Measurements from ENCODE around the gene PHF2. TPM values are rescaled to one million over a fixed set of nuclear protein-coding genes. Genes with fewer than 3 reads are reported as not detected.

PHF2 gene
- total RNA-seq, 2 experiments from 2014 or later = 20.6 to 23.7 TPM

DNA sequence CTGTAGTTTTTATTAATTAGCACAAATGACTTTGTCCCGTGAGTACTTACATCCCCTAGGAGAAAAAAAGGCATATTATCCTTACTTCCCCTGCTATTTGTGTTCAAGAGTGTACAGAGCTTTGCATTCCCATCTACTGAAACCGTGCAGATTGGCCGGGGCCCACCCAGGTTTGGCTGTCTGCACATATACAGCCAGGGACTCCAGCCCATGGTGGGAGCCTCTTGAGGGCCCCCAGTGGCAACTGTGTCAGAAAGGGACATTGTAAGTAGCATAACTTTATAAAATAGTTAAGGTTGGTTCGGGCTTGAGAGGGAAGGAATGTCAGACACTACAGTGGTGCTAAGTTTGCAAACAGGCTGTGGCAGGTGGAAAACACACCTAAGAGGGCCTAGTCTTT is 24.7 kb downstream of the PHF2 start:
- Histone ChIP-seq H3K27ac (ENCODE audit: low read depth, low read length, poor library complexity, severe bottlenecking) (no peak overlapping the region), H3K36me3 (ENCODE audit: insufficient read depth, low read length) (no peaks in the 10 kb centered on the region), H4K20me1 (ENCODE audit: insufficient read depth, low read length) (no peaks in the 10 kb centered on the region), H3K79me2 (ENCODE audit: insufficient read depth, low read depth, low read length) (no peaks in the 10 kb centered on the region), H3K4me2 (ENCODE audit: low read length) (no peak overlapping the region), H3K9me3 (ENCODE audit: low read length) (no peaks in the 10 kb centered on the region), H3K9me2 (ENCODE audit: insufficient read depth, low read length) (no peaks in the 10 kb centered on the region), H3K4me3 (ENCODE audit: low read depth, low read length, poor library complexity, severe bottlenecking) (no peak overlapping the region), H2AFZ (ENCODE audit: low read length) (no peak overlapping the region), H3K4me1 (ENCODE audit: insufficient read depth, low read length, poor library complexity, severe bottlenecking) (peaks cover 9% of the 10 kb centered on the region)
- ChIA-PET CTCF (ENCODE audit: unreplicated experiment) (interaction anchor here (0.6 kb wide), 1 partner anchor 11 kb away, joined by 4 read pairs; no protein-coding TSS in a partner anchor), POLR2A (no interaction called here)
- BruUV-seq (replicated peaks) = no TSS peak
- intact Hi-C loops (cut with micrococcal nuclease; ENCODE audit: unreplicated experiment) = no loop called here
- no peak for TF ChIP-seq EZH2phosphoT487 (IDR thresholded peaks at IDR 0.05; ENCODE audit: borderline replicate concordance, low read depth, low read length)
- TF ChIP-seq, protein P1, sequence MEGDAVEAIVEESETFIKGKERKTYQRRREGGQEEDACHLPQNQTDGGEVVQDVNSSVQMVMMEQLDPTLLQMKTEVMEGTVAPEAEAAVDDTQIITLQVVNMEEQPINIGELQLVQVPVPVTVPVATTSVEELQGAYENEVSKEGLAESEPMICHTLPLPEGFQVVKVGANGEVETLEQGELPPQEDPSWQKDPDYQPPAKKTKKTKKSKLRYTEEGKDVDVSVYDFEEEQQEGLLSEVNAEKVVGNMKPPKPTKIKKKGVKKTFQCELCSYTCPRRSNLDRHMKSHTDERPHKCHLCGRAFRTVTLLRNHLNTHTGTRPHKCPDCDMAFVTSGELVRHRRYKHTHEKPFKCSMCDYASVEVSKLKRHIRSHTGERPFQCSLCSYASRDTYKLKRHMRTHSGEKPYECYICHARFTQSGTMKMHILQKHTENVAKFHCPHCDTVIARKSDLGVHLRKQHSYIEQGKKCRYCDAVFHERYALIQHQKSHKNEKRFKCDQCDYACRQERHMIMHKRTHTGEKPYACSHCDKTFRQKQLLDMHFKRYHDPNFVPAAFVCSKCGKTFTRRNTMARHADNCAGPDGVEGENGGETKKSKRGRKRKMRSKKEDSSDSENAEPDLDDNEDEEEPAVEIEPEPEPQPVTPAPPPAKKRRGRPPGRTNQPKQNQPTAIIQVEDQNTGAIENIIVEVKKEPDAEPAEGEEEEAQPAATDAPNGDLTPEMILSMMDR (conservative IDR thresholded peaks at IDR 0.05; ENCODE audit: low read length) = no peak
- DNase-seq (ENCODE audit: low spot score) = no peak

DNA sequence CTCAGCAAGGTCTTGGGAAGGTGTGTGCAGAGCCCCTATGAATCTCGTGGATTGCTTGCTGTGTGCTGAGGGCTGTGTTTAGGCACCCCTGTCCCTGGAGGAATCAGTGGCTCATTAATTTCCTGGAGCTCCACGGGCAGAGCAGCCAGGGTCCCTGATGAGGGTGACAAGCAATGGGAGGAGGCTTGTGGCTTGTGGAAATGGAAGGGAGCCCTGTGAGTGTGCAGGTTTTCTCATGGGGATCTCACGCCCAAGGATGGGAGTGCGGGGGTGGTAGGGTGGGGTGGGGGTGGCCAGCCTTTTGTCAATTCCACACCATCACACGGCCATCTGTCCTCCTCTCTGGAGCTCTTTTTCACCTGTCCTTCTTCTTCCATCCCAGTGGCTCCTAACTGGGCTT is 25.3 kb downstream of the PHF2 start:
- H3K9me2 ChIP-seq (ENCODE audit: insufficient read depth, low read length) = no peaks in the 10 kb centered on the region
- ChIA-PET CTCF (ENCODE audit: unreplicated experiment) (no interaction called here), POLR2A (no interaction called here)
- H3K4me2 ChIP-seq (ENCODE audit: low read length) = no peak overlapping the region
- no peak for DNase-seq (ENCODE audit: low spot score)
- TF ChIP-seq EZH2phosphoT487 (IDR thresholded peaks at IDR 0.05; ENCODE audit: borderline replicate concordance, low read depth, low read length) = no peak
- TF ChIP-seq, protein P1 (conservative IDR thresholded peaks at IDR 0.05; ENCODE audit: low read length) = no peak
- H3K9me3 ChIP-seq (ENCODE audit: low read length) = no peaks in the 10 kb centered on the region
- BruUV-seq (replicated peaks) = no TSS peak
- peaks cover 9% of the 10 kb centered on the region for H3K4me1 ChIP-seq (ENCODE audit: insufficient read depth, low read length, poor library complexity, severe bottlenecking)
- no peak overlapping the region for H3K27ac ChIP-seq (ENCODE audit: low read depth, low read length, poor library complexity, severe bottlenecking)
- no peaks in the 10 kb centered on the region for H3K36me3 ChIP-seq (ENCODE audit: insufficient read depth, low read length)
- intact Hi-C loops (cut with micrococcal nuclease; ENCODE audit: unreplicated experiment) = no loop called here
- H3K4me3 ChIP-seq (ENCODE audit: low read depth, low read length, poor library complexity, severe bottlenecking) = no peak overlapping the region
- H3K79me2 ChIP-seq (ENCODE audit: insufficient read depth, low read depth, low read length) = no peaks in the 10 kb centered on the region
- no peak overlapping the region for H2AFZ ChIP-seq (ENCODE audit: low read length)
- no peaks in the 10 kb centered on the region for H4K20me1 ChIP-seq (ENCODE audit: insufficient read depth, low read length)

DNA sequence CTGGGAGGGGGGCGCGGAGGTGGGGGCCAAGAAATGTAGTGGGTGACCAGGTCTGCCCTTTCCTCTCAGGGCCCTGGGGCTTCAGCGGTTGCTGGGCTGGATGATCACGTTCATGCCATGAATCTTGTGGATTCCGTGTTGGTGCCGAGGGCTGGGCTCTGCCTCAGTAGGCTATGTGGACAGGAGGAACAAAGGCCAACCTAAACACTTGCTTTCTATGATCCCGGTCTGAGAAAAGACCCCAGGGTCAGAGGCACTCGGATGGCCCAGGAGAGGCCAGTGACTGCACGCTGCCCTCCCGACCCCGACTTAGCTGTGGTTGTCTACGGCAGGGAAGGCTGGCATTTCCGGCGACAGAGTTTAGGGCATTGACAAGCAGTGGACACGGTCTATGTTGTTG is 26.6 kb downstream of the PHF2 start:
- Histone ChIP-seq H3K27ac (ENCODE audit: low read depth, low read length, poor library complexity, severe bottlenecking) (no peak overlapping the region), H3K9me2 (ENCODE audit: insufficient read depth, low read length) (no peaks in the 10 kb centered on the region), H3K4me1 (ENCODE audit: insufficient read depth, low read length, poor library complexity, severe bottlenecking) (peaks cover 9% of the 10 kb centered on the region), H3K4me2 (ENCODE audit: low read length) (no peak overlapping the region), H4K20me1 (ENCODE audit: insufficient read depth, low read length) (no peaks in the 10 kb centered on the region), H2AFZ (ENCODE audit: low read length) (no peak overlapping the region), H3K79me2 (ENCODE audit: insufficient read depth, low read depth, low read length) (no peaks in the 10 kb centered on the region), H3K9me3 (ENCODE audit: low read length) (no peaks in the 10 kb centered on the region), H3K36me3 (ENCODE audit: insufficient read depth, low read length) (no peaks in the 10 kb centered on the region), H3K4me3 (ENCODE audit: low read depth, low read length, poor library complexity, severe bottlenecking) (no peak overlapping the region)
- TF ChIP-seq EZH2phosphoT487 (IDR thresholded peaks at IDR 0.05; ENCODE audit: borderline replicate concordance, low read depth, low read length) = no peak
- no peak for DNase-seq (ENCODE audit: low spot score)
- POLR2A ChIA-PET = no interaction called here
- CTCF ChIA-PET (ENCODE audit: unreplicated experiment) = no interaction called here
- intact Hi-C loops (cut with micrococcal nuclease; ENCODE audit: unreplicated experiment) = no loop called here
- no TSS peak for BruUV-seq (replicated peaks)
